GM19043 (cell line): ENCODE data around the gene ZNF830.
"Not testable (repeated sequence)": the region's sequence is repeated elsewhere in the genome, so short reads cannot be mapped to it uniquely, and the experiment has no call there.

Experiments used
- ATAC-seq: cut with Tn5 transposase; IDR thresholded peaks from one replicate; pipeline ENCODE4 v1.9.1; 2021; ENCODE audit warnings: low read depth; ENCODE audit not compliant: unreplicated experiment

Gene ZNF830, protein sequence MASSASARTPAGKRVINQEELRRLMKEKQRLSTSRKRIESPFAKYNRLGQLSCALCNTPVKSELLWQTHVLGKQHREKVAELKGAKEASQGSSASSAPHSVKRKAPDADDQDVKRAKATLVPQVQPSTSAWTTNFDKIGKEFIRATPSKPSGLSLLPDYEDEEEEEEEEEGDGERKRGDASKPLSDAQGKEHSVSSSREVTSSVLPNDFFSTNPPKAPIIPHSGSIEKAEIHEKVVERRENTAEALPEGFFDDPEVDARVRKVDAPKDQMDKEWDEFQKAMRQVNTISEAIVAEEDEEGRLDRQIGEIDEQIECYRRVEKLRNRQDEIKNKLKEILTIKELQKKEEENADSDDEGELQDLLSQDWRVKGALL

DNA sequence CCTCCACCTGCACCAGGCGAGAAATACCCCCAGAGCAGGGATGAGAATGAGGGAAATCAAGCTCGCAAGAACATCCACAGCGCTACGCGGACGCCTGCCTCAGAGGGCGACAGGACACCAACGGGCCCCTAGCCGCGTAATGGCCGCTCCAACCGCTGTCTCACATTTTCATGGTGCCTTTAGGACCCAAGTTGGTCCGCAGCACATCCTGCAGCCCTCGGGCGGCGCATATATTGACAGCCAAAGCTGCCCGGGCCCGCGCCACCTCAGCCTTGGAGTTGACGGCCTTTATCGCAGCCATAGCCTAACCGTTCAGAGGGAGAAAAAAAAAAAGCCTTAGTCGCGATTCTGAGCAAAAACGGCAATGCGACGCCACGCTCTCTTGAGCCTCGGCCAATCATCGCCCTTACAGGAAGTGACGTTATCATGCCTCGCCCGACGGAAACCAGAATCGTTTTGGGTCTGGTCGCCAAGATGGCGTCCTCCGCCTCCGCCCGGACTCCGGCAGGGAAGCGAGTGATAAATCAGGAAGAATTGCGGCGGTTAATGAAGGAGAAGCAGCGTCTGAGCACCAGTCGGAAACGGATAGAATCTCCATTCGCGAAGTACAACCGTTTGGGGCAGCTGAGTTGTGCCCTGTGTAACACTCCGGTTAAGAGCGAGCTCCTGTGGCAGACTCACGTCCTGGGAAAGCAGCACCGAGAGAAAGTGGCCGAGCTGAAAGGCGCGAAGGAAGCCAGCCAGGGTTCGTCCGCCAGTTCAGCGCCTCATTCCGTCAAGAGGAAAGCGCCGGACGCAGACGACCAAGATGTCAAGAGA lies at the start of gene ZNF830, which contains the start of gene CCT6B:
Gene ZNF830 (plus strand): TSS at position 448 of the 819 bp plus-strand sequence. CDS start 27 bp downstream, at position 475.
Gene CCT6B (minus strand): TSS at position 368 of the 819 bp plus-strand sequence. CDS start 67 bp downstream, at position 301.
- ATAC-seq: peak; percentile 93

DNA sequence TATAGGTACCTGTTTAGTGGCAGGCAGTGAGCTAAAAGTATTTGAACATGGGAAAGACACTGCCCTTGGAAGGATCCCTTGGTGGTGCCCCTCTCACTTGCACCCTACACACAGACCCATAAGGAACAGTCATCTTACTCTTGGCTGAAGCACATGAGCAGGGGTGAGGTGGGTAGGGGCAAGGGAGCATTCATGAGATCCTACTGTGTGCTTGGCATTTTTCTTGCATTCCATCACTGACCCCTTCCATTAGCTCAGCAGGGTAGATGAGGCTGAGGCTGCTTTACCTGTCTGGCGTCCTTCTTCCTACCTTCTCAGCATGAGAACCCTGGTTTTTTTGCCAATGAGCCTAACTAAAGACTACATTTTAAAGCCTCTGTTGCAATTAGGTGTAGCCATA lies 48.3 kb upstream of the ZNF830 start:
- no peak for ATAC-seq

DNA sequence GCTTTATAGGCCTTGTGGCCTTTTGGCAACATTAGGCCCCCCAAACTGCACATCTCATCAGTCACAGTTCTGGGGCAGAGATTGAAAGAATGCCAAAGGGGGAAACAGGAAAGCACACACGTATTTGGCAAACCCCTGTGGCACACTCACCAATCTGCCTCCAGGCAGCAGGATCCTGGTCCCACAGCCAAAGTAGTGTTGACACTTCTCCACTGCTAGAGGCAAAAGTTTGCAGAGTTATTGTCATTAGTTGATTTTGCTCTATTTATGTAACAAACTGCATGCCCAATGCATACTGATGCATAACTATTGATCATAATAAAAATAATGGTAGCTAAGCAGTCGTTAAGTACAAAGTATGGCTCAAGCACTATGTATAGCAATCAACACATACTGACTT lies 45.2 kb upstream of the ZNF830 start:
- ATAC-seq: no peak

DNA sequence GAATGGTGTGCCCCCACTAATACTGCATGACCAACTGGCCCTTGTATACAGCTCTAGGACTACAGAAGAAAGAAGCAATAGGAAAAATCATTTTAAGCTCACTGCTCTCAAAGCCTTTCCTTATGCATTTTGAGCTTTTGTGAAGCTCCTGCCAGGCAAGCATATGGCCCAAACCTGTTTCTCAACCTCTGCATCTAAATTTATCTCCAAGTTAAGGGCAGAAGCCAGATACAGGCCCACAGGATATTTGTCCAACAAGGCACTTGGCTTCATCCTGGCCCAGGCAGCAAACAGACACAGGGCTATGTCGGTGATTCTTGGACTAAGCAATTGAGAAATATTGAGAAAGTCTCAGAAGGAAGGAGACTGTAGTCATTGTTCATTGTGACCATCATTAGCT lies 44.0 kb upstream of the ZNF830 start:
- no peak for ATAC-seq

DNA sequence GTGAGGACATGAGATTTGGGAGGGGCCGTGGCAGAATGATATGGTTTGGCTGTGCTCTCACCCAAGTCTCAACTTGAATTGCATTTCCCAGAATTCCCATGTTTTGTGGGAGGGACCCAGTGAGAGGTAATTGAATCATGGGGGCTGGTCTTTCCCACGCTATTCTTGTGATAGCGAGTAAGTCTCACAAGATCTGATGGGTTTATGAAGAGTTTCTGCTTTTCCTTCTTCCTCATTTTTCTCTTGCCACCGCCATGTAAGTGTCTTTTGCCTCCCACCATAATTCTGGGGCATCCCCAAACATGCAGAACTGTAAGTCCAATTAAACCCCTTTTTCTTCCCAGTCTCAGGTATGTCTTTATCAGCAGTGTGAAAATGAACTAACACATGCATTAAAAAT lies 40.7 kb upstream of the ZNF830 start:
- ATAC-seq: no peak

DNA sequence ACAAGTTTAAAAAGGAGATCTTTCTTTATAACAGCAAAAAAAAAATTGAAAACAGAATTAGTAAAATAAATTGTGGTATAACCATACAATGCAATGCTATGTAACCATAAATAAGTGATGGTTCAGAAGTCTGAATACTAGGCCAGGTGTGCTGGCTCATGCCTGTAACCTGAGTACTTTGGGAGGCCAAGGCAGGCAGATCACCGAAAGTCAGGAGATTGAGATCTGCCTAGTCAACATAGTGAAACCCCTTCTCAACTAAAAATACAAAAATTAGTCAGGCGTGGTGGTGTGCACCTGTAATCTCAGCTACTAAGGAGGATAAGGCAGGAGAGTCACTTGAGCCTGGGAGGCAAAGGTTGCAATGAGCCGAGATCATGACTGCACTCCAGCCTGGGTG lies 34.7 kb upstream of the ZNF830 start:
- ATAC-seq: no peak

DNA sequence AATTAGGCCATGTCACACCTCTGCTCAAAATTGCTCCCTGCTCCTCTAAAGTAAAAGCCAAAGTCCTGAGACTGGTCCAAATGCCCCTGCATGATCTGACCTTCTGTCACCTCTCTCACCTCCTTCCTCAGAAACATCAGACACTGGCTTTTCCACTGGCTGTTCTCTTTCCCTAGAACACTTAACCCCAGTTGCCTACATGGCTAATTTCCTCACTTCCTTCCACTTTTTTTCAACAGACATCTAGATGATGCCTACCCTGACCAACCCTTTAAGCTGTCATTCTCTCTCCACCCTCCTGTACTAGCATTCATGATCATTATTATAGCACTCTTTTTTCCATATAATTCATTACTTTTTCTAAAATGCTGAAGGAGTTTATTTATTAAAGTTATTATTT lies 31.1 kb upstream of the ZNF830 start:
- ATAC-seq: no peak

DNA sequence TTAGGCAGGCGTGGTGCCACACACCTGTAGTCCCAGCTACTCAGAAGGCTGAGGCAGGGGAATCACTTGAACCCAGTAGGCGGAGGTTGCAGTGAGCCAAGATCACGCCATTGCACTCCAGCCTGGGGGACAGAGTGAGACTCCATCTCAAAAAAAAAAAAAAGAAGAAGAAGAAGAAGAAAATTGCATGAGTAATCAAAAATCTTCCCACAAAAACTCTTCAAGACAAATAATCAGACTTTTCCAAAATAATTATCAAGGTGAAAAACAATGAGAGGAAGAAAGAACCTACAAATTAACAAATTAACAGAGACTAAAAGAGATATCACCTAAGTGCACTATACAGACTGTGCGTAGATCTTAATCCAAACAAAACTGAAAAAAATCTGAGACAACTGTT lies 10.6 kb upstream of the ZNF830 start:
- not testable (repeated sequence) for ATAC-seq

DNA sequence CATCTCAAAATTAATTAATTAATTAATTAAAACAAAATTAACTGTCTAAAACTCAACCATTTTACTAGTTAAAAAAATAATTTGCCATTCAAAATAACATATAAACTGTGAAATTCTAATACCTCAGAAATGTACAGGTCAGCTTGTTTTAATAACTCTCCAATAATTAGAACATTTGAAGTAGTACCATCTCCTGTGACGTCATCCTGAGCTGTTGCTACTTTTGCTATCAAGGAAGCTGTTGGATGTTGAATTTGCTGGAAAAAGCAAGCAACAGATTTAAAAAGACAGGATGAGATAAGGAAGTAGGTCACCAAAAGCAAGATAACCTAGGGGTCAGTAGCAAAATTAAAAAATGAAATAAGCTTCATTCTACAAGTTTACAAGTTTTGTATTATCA lies 2.9 kb upstream of the ZNF830 start:
- ATAC-seq: no peak

DNA sequence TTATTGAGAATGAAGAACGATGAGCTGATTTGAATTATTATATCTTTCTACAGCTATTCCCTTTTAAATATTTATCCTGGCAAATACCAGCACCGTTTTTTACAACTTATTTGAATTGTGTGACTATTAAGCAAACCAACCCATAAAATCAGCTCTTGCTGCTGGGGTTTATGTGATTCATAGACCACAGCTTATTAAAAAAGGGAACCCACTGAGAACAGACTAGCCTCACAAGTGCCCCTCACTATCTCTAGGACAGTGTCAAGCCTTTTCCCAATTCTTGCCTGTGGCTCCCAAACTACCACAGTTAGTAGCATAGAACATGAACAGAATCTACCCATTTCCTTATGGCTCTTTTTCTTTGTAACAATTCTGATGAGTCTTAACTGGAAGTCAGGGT lies 12.8 kb downstream of the ZNF830 start:
- ATAC-seq: no peak

DNA sequence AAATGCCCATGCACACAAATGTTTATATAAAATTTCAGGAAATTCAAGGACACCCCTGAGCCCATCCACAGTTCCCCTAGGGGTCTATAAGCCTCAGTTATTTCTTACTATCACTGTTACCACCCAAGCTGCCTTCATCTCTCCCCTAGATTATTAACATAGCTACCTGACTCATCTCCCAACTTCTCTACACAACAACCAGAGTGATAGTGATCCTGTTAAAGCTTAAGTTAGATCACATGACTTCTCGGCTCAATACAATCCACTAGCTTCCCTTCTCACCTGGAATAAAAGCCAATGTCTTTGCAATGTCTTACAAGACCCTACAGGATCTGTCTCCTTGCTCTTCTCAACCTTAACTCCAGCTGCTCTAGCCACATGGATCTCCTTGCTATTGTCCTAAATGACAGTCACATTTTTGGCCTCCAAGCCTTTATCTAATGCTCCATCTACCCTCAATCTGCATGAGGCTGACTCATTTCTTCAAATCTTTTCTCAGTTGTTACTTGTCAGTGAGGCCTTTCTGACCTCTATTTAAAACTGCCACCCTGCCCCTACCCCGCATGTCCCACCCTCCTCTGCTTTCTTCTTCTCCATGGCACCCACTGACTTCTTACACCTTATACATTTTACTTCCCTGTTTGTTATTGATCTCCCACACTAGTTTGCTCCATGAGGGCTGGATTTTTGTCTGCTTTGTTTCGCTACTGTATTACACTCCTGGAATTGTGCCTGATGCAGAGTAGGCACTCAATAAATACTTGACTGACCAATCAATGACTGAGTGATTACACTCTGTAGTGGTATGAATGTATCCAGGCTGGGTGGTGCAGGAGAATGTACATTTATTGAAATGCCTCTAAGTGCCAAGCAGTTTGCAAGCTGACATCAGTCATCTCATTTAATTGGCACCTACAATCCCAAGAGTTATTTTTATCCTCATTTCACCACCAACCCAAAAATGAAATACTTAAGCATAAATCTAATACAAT lies 13.8 kb downstream of the ZNF830 start:
- no peak for ATAC-seq

DNA sequence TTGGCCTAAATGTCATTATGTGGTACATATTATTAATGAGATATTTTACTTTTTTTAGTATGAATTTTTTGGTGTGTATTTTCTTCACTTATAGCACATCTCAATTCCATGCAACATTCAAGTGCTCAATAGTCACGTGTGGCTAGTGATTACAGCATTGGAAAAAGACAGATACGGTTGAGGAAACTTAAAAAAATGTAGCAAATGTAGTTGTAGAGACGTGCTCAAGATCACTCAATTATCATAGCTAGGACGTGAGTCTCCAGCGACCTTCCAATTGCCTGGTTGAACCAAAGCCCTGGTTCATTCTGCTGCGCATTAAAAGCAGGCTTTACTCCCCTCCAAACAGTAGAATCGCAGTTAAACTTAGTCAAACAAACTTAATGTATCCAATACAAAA lies 17.8 kb downstream of the ZNF830 start:
- no peak for ATAC-seq

DNA sequence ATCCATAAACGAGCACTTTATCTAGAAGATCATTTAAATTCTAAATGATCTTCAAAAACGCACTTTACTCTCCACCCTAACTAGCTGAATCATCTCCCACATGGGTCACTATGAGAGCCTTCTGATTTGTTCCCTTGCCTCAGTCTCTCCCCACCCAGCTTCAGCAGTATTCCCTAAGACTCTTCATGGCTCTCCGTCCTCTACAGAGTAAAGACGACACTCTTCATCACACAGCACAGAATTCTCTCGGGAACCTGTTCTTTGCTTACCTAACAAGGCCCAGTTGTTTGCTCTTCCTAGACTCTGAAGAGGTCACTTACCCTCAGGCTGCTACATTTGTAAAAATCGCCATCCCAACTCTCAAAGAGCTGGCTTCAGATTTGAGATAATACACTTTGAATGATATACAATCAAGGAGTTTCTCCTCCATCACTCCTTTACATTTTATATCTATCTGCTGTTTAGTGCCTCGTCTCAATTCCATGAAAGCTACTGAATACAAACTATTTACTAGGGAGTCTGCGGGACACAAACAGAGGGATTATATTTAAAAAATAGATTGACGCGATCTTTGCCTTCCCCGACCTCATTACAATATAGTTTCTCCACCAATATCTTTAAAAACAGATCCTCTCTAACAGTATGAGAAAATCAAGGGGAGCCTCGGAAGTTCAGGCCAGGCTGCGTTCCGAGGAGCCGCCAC lies 18.5 kb downstream of the ZNF830 start:
- no peak for ATAC-seq

DNA sequence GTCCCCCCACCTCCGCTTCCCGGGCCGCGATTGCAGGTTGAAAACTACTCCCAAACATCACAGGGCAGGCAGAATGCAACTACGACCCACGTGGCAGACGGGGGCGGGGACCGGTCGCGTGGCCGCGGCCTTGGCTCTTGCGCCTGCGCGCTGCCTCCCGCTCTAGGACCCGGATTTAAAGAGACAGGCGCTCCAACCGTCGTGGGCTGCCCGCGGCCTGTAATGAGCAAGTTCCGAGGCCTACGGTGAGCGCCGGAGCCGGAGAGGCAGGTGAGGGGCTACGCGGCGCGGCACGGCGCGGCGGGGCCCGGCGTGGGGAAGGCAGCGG lies 19.0 kb downstream of the ZNF830 start, which contains the start of gene LIG3:
Gene LIG3 (plus strand): TSS at position 160 of the 328 bp plus-strand sequence. CDS start 2,494 bp downstream, outside the sequence.
- ATAC-seq: peak; percentile 75

DNA sequence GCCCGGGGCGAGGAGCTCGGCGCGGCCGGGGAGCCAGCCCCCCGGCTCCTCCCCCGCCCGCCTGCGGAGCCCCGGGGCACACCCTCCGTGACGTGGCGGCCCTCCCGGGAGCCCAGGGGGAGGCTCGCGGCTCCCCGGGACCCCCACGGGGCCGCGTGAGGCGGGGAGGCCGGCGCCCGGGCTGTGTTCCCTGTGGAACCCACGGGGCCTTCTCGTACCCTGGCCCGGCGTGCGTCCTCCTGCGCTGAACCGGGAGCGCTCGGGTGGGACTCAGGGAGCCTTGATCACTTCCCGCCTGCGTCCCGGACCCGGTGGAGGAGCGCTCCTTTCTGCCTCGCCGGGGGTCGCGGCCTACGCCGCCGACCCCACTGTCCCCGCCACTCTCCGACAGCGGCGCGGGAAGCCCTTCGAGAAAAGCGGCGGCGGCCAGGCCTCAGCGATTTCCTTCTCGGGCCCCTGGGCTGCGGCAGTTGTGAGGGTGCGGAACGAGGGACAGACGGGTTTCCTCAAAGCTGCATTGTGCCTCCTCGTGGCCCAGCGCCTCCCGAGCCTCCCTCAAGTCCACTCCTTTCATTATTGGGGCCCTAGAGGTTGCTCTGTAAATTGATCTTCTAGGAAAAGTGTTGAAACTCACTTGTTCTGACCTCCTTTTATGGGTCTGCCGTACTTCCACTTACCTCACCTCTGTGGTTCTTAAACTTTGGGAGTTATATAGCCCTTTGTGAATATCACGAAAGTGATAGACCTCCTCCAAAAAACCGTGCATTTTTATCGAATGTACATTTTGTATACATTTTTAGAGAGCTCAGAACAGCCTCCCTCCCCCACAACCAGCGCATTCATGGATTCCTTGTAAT lies 19.6 kb downstream of the ZNF830 start:
- peak; percentile 58 for ATAC-seq

DNA sequence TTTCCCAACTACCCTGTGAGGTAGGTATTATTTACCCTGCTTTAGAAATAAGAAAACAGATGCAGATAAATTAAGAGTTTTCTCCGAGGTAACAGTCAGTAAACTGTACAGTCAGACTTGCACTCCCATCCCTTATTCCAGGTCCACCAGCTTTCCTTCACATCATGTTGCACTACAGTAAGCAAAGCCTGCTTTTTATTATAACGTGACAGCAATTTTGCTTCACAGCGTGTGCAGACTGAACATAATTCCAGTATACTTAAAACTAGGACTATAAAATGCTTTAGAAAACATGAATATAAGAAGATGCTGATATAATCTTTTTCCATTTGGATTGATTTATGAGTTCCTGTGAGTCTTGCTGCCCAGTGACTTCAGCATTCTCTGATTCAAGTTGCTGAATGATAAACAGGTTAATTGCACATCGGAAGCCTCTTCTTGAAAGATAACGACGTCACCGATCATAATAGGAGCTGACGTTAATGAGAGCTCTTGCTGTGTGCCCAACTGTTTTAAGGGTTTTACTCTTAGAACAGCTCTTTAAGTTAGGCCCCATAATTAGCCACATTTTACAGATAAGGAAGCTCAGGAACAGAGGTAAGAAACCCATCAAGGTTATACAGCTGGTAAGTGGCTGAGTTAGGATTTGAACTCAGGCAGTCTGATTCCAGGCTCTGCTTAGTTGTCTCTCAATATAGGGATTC lies 20.4 kb downstream of the ZNF830 start:
- ATAC-seq: no peak

DNA sequence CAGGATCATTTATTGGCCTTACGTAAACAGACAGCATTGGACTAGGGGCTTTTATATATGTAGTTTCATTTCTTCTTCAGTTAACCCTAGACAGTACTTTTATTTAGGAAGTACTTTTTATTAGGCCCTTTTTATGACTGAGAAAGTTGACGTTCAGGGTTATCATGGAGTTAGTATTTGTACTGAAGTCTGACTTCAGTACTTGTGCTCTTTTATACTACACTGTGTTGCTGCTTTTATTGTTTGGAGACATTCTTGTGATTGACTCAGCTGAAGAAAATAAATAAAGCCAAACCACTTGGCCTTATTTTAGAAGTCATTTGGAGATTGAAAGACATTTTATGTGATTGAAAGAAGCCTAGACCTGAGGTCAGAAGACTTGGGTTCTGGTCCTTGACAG lies 25.9 kb downstream of the ZNF830 start:
- ATAC-seq: no peak

DNA sequence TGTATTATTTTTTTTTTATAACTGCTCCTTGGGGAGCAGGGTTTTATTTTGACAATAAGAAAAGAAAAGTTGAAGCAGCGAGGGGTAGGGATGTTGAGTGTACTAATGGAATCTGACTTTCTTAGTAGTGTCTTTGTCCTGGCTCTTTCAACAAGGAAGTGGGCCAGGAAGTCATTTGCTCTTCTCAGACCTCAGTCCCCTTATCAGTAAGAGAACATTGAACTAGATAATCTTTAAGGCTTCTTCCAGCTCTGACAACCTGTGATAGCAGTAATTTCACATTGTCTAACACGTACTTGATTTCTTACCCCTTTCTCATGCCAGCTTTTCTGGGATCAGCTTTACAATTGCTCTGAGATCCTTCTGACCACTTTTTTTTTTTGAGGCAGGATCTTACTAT lies 27.3 kb downstream of the ZNF830 start:
- no peak for ATAC-seq
